Measurements from ENCODE around the gene TMEM154.
"Not testable (repeated sequence)": the region's sequence is repeated elsewhere in the genome, so short reads cannot be mapped to it uniquely, and the experiment has no call there.

Gene TMEM154

DNA sequence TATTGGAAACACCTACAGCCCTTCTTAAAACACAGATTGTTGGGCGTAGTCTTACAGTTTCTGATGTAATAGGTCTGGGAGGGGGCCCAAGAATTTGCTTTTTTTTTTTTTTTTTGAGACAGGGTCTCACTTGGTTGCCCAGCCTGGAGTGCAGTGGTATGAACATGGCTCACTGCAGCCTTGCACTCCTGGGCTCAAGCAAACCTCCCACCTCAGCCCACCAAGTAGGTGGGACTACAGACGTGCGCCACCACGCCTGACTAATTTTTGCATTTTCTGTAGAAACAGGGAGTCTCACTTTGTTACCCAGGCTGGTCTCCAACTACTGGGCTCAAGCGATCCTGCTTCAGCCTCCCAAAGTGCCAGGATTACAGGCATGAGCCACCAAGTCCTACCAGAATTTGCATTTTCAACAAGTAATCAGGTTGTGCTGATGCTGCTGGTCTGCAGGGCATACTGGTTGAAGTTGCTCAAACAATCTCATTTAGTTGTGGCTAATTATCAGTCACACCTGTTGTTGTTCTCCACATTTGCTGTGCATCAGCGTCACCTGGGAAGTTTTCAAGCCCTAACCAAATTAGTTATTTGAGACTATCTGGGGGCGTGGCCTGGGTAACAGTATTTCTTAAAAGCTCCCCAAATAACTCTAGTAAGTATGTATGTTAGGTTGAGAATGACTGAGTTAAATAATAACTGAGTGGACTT, 14.0 kb downstream of the TMEM154 start:
- no peak overlapping the region for H2AK5ac ChIP-seq (ENCODE audit: low read length, severe bottlenecking)
- H2BK15ac ChIP-seq (ENCODE audit: low read depth, poor library complexity, severe bottlenecking): no peak overlapping the region
- no peaks in the 10 kb centered on the region for H3K9me3 ChIP-seq (ENCODE audit: control insufficient read depth, low read length)
- peaks cover 1% of the 10 kb centered on the region for H3K4me1 ChIP-seq (ENCODE audit: control insufficient read depth, insufficient read depth, low read depth, low read length)
- no peak overlapping the region for H3K18ac ChIP-seq (ENCODE audit: low read depth in 1 of 2, low read length in 2 of 2)
- H3K27me3 ChIP-seq (ENCODE audit: control insufficient read depth in 1 of 2, insufficient read depth in 1 of 2, low read length in 2 of 2): peaks cover 0 to 5% of the 10 kb centered on the region in 2 experiments
- 98% methylated on average over 6 of the region's 7 CpGs for WGBS
- no peak overlapping the region for H2BK120ac ChIP-seq (ENCODE audit: low read depth, low read length)
- H3K9ac ChIP-seq (ENCODE audit: low read length): no peak overlapping the region
- H4K91ac ChIP-seq (ENCODE audit: low read length): no peak overlapping the region
- H2BK5ac ChIP-seq (ENCODE audit: low read depth, low read length, poor library complexity, severe bottlenecking): no peak overlapping the region
- H3K14ac ChIP-seq (ENCODE audit: low read length in 2 of 2): no peak overlapping the region
- no peak overlapping the region for H3K23ac ChIP-seq (ENCODE audit: low read length in 2 of 2)
- no peak overlapping the region for H3K4me2 ChIP-seq (ENCODE audit: low read length, poor library complexity, severe bottlenecking)
- peaks cover 0 to 7% of the 10 kb centered on the region in 2 experiments for H3K36me3 ChIP-seq (ENCODE audit: control insufficient read depth in 1 of 2, insufficient read depth in 2 of 2, low read depth in 1 of 2, low read length in 2 of 2)
- H3K4me3 ChIP-seq (ENCODE audit: insufficient read depth in 1 of 2, low read depth in 1 of 2, low read length in 2 of 2): no peak overlapping the region
- peaks cover 26% of the 10 kb centered on the region for H3K79me1 ChIP-seq (replicated peaks; ENCODE audit: low read length, poor library complexity, severe bottlenecking)
- H3K4ac ChIP-seq (ENCODE audit: low read depth in 1 of 2, low read length in 2 of 2): no peak overlapping the region
- H2BK12ac ChIP-seq (ENCODE audit: low read length in 2 of 2): no peak overlapping the region
- no peak overlapping the region for H3K27ac ChIP-seq (ENCODE audit: low read length, poor library complexity, severe bottlenecking)
- no peak overlapping the region for H4K8ac ChIP-seq (ENCODE audit: low read length)
- no peak for DNase-seq
- no peak overlapping the region for H2AFZ ChIP-seq (ENCODE audit: low read depth, low read length)

GRCh38 chr4:152664067-152664378, 15.8 kb downstream of the TMEM154 start:
- not testable (repeated sequence) for H3K27me3 ChIP-seq (ENCODE audit: control insufficient read depth in 1 of 2, insufficient read depth in 1 of 2, low read length in 2 of 2); H3K36me3 ChIP-seq (ENCODE audit: control insufficient read depth in 1 of 2, insufficient read depth in 2 of 2, low read depth in 1 of 2, low read length in 2 of 2); H3K14ac ChIP-seq (ENCODE audit: low read length in 2 of 2); H3K9ac ChIP-seq (ENCODE audit: low read length); H3K27ac ChIP-seq (ENCODE audit: low read length, poor library complexity, severe bottlenecking); H2AFZ ChIP-seq (ENCODE audit: low read depth, low read length); H4K8ac ChIP-seq (ENCODE audit: low read length); H3K9me3 ChIP-seq (ENCODE audit: control insufficient read depth, low read length); H3K4me2 ChIP-seq (ENCODE audit: low read length, poor library complexity, severe bottlenecking); H2BK5ac ChIP-seq (ENCODE audit: low read depth, low read length, poor library complexity, severe bottlenecking); H2BK120ac ChIP-seq (ENCODE audit: low read depth, low read length); H3K4me3 ChIP-seq (ENCODE audit: insufficient read depth in 1 of 2, low read depth in 1 of 2, low read length in 2 of 2); DNase-seq; H3K4me1 ChIP-seq (ENCODE audit: control insufficient read depth, insufficient read depth, low read depth, low read length); H2BK15ac ChIP-seq (ENCODE audit: low read depth, poor library complexity, severe bottlenecking); H3K23ac ChIP-seq (ENCODE audit: low read length in 2 of 2); H3K4ac ChIP-seq (ENCODE audit: low read depth in 1 of 2, low read length in 2 of 2); H3K18ac ChIP-seq (ENCODE audit: low read depth in 1 of 2, low read length in 2 of 2); H2AK5ac ChIP-seq (ENCODE audit: low read length, severe bottlenecking); H2BK12ac ChIP-seq (ENCODE audit: low read length in 2 of 2); H4K91ac ChIP-seq (ENCODE audit: low read length)
- peaks cover 28% of the 10 kb centered on the region for H3K79me1 ChIP-seq (replicated peaks; ENCODE audit: low read length, poor library complexity, severe bottlenecking)
- 100% methylated on average over 1 of the region's 5 CpGs for WGBS

GRCh38 chr4:152663203-152664066, 16.4 kb downstream of the TMEM154 start:
- Histone ChIP-seq H2BK5ac (ENCODE audit: low read depth, low read length, poor library complexity, severe bottlenecking) (no peak overlapping the region), H3K27ac (ENCODE audit: low read length, poor library complexity, severe bottlenecking) (no peak overlapping the region), H3K9ac (ENCODE audit: low read length) (no peak overlapping the region), H4K8ac (ENCODE audit: low read length) (no peak overlapping the region), H3K36me3 (ENCODE audit: control insufficient read depth in 1 of 2, insufficient read depth in 2 of 2, low read depth in 1 of 2, low read length in 2 of 2) (peaks cover 0 to 5% of the 10 kb centered on the region in 2 experiments), H3K4ac (ENCODE audit: low read depth in 1 of 2, low read length in 2 of 2) (peak overlapping the region in 1 of 2 experiments; percentile 50), H2BK120ac (ENCODE audit: low read depth, low read length) (no peak overlapping the region), H2BK12ac (ENCODE audit: low read length in 2 of 2) (peak overlapping the region in 1 of 2 experiments; percentile 55), H3K4me2 (ENCODE audit: low read length, poor library complexity, severe bottlenecking) (no peak overlapping the region), H3K27me3 (ENCODE audit: control insufficient read depth in 1 of 2, insufficient read depth in 1 of 2, low read length in 2 of 2) (peaks cover 0 to 5% of the 10 kb centered on the region in 2 experiments), H3K18ac (ENCODE audit: low read depth in 1 of 2, low read length in 2 of 2) (no peak overlapping the region), H2AFZ (ENCODE audit: low read depth, low read length) (no peak overlapping the region), H3K23ac (ENCODE audit: low read length in 2 of 2) (no peak overlapping the region), H3K79me1 (replicated peaks; ENCODE audit: low read length, poor library complexity, severe bottlenecking) (peaks cover 27% of the 10 kb centered on the region), H3K9me3 (ENCODE audit: control insufficient read depth, low read length) (peaks cover 12% of the 10 kb centered on the region), H2AK5ac (ENCODE audit: low read length, severe bottlenecking) (no peak overlapping the region), H4K91ac (ENCODE audit: low read length) (no peak overlapping the region), H3K4me1 (ENCODE audit: control insufficient read depth, insufficient read depth, low read depth, low read length) (peaks cover 1% of the 10 kb centered on the region), H3K14ac (ENCODE audit: low read length in 2 of 2) (no peak overlapping the region), H2BK15ac (ENCODE audit: low read depth, poor library complexity, severe bottlenecking) (no peak overlapping the region), H3K4me3 (ENCODE audit: insufficient read depth in 1 of 2, low read depth in 1 of 2, low read length in 2 of 2) (no peak overlapping the region)
- 95% methylated on average over 5 of the region's 6 CpGs for WGBS
- DNase-seq: peak; percentile 65

- Histone ChIP-seq H2BK12ac (ENCODE audit: low read length in 2 of 2) (no peak overlapping the region), H3K4me1 (ENCODE audit: control insufficient read depth, insufficient read depth, low read depth, low read length) (peaks cover 1% of the 10 kb centered on the region), H3K27ac (ENCODE audit: low read length, poor library complexity, severe bottlenecking) (no peak overlapping the region), H3K4me2 (ENCODE audit: low read length, poor library complexity, severe bottlenecking) (no peak overlapping the region), H3K14ac (ENCODE audit: low read length in 2 of 2) (no peak overlapping the region), H2AFZ (ENCODE audit: low read depth, low read length) (no peak overlapping the region), H2BK15ac (ENCODE audit: low read depth, poor library complexity, severe bottlenecking) (no peak overlapping the region), H3K27me3 (ENCODE audit: control insufficient read depth in 1 of 2, insufficient read depth in 1 of 2, low read length in 2 of 2) (peaks cover 0 to 5% of the 10 kb centered on the region in 2 experiments), H3K18ac (ENCODE audit: low read depth in 1 of 2, low read length in 2 of 2) (no peak overlapping the region), H3K79me1 (replicated peaks; ENCODE audit: low read length, poor library complexity, severe bottlenecking) (peaks cover 29% of the 10 kb centered on the region), H3K9me3 (ENCODE audit: control insufficient read depth, low read length) (peaks cover 29% of the 10 kb centered on the region), H2AK5ac (ENCODE audit: low read length, severe bottlenecking) (no peak overlapping the region), H4K8ac (ENCODE audit: low read length) (no peak overlapping the region), H3K36me3 (ENCODE audit: control insufficient read depth in 1 of 2, insufficient read depth in 2 of 2, low read depth in 1 of 2, low read length in 2 of 2) (peaks cover 0 to 1% of the 10 kb centered on the region in 2 experiments), H3K4me3 (ENCODE audit: insufficient read depth in 1 of 2, low read depth in 1 of 2, low read length in 2 of 2) (no peak overlapping the region), H3K23ac (ENCODE audit: low read length in 2 of 2) (no peak overlapping the region), H3K4ac (ENCODE audit: low read depth in 1 of 2, low read length in 2 of 2) (no peak overlapping the region), H2BK120ac (ENCODE audit: low read depth, low read length) (no peak overlapping the region), H3K9ac (ENCODE audit: low read length) (no peak overlapping the region), H4K91ac (ENCODE audit: low read length) (no peak overlapping the region), H2BK5ac (ENCODE audit: low read depth, low read length, poor library complexity, severe bottlenecking) (no peak overlapping the region)
- DNase-seq: no peak
- no CpG with 5 or more reads among the region's 2 CpGs for WGBS
Measured at GRCh38 chr4:152661649-152662048, 18.1 kb downstream of the TMEM154 start.
